IPS-15b (cell line): Measurements from ENCODE around the gene CRB2.

Experiments used
- H3K27me3 ChIP-seq: one replicate; pipeline ENCODE4 v1.6.1; 2013; ENCODE audit warnings: low read length; ENCODE audit not compliant: control insufficient read depth, insufficient read depth
- H3K36me3 ChIP-seq: one replicate; pipeline ENCODE4 v1.6.1; 2013; ENCODE audit warnings: low read length; ENCODE audit not compliant: control insufficient read depth, insufficient read depth
- H3K4me1 ChIP-seq: one replicate; pipeline ENCODE4 v1.6.1; 2013; ENCODE audit warnings: mild to moderate bottlenecking, low read length; ENCODE audit not compliant: control insufficient read depth, insufficient read depth
- H3K4me3 ChIP-seq: one replicate; pipeline ENCODE4 v1.5.1; 2013; ENCODE audit warnings: low read depth, low read length
- H3K9ac ChIP-seq: one replicate; pipeline ENCODE4 v1.6.1; 2013; ENCODE audit warnings: low read depth, mild to moderate bottlenecking, low read length
- H3K9me3 ChIP-seq: one replicate; pipeline ENCODE4 v1.6.1; 2013; ENCODE audit warnings: mild to moderate bottlenecking, low read length; ENCODE audit not compliant: control insufficient read depth, insufficient read depth

Gene CRB2

DNA sequence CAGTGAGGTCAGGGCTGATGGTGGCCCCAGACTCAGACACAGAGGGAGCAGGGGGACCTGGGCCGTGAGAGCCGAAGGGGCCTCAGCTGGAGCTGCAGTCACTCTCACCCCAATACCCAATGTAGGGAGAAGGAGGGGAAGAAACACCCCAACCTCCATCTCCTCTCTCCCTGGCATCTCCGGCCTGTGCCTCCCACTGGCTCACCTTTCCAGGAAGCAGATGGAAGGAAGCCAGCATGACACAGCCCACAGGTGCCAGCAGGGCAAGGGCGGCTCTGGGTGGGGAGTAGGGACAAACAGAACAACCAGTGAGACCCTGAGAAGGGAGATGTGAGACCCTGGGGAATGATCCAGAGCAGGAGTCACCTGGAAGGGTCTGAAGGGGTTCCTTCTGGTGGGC, 3.0 kb upstream of the CRB2 start:
- no peak overlapping the region for H3K4me3 ChIP-seq
- H3K36me3 ChIP-seq: no peaks in the 10 kb centered on the region
- H3K9me3 ChIP-seq: no peaks in the 10 kb centered on the region
- no peak overlapping the region for H3K9ac ChIP-seq
- H3K4me1 ChIP-seq: peaks cover 15% of the 10 kb centered on the region
- H3K27me3 ChIP-seq: no peaks in the 10 kb centered on the region

DNA sequence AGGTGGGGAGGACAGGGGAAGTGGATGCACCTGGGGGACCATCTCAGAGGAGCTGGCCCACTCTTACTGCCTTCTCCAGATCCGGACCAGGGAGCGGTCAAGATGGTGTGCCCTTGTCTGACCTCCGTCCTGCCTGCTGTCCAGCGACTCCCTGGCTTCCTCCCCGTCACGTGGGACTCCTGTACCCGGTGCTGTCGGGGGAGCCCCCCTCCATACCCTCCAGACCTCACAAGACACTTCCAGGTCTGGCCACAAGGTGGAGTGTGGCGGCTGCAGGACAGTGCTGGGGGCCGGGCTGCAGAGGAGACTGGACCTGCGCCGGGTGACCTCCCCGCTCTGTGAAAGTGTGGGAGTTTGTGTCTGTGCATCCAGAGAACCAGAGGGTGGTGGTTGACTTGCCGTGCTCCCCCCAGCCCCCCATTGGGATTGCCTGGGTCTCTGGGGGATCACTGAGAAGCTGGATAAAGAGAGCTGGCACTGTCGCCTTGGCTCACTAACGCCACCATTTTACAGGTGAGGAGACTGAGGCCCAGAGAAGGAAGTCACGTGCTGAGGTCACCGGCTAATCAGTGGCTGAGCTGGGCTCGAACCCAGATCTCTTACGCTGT, 1.9 kb upstream of the CRB2 start:
- Histone ChIP-seq H3K4me1 (peaks cover 24% of the 10 kb centered on the region), H3K9ac (no peak overlapping the region), H3K4me3 (peak overlapping the region; percentile 50)

DNA sequence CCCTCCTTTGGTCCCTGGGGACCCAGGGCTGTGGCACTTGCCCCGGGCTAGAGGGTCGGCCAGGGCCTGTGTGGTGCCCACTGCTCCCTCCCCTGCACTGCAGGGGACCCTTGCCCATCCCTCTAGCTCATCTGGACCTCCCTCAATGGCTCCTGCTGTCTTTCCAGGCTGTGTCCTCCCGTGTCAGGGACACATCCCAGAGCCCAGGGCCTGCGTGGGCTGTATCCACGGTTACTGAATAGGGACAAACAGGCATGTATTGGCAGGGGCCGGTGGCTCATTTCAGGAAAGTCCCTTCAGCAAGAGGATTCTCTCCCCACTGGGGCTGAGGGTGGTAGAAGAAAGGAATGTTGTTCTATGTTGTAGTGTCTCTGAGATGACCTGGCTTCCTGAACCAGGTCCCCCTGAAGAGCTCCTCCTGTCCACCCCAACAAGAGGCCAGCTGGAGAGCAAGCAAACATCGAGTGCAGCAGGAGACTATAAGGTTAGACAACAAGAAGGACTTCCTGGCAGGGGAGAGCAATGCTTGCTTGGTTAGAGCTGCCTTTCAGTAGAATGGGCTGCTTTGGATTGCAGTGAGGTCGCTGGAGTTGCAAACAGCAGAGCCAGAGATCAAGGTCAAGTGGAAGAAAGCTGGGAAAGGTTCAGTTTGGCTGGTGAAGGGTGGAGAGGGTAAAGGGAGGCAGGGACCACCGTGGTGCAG, 1.0 kb upstream of the CRB2 start:
- peak overlapping the region; percentile 62 for H3K4me3 ChIP-seq
- H3K4me1 ChIP-seq: peaks cover 30% of the 10 kb centered on the region
- H3K36me3 ChIP-seq: no peaks in the 10 kb centered on the region
- H3K9ac ChIP-seq: no peak overlapping the region
- no peaks in the 10 kb centered on the region for H3K9me3 ChIP-seq
- no peaks in the 10 kb centered on the region for H3K27me3 ChIP-seq

More for the DNA sequence above, 1.9 kb upstream of the CRB2 start:
- H3K27me3 ChIP-seq: no peaks in the 10 kb centered on the region
- no peaks in the 10 kb centered on the region for H3K36me3 ChIP-seq
- H3K9me3 ChIP-seq: no peaks in the 10 kb centered on the region

DNA sequence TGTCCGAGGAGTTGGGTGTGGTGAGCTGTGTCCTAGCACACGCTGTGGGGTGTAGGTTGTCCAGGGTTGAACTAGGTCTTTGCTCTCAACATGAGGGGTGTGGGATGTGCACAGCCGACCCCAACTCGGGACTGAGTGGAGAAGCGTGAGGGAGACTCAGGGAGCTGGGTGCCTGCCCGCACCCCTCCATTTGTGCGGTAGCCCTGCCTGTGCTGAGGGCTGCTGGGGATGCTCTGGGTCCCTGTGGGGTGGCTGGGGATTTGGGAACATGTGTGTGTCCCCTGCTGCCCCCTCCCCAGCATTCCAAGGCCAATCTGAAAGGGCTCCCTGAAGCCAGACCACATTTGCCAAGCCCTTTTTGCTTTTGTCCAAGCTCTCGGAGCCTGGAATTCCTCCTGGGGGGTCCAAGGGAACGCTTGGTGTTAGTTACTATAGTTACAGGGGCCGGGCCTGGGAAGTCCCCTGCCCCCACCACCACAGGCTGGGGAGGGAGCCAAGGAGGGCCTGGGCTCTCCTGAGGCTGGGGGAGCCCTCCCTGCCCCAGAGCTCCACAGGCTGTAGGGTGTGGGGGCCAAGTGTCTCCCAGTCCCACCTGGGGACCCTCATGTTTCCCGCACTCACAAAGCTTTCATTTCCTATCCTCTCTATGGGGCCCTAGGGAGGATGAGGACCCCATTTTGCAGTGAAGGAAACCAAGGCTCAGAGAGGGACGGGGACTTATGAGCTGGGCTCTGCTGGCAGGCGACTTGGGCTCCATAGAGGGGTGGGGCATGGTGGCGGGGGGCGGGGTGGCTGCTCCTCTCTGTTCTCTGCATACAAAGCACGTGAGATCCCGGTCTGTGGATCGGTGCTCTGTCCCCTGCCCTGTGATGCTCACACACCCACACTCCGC, 1.1 kb downstream of the CRB2 start:
- Histone ChIP-seq H3K36me3 (no peaks in the 10 kb centered on the region), H3K9ac (no peak overlapping the region), H3K9me3 (no peaks in the 10 kb centered on the region), H3K4me1 (peaks cover 46% of the 10 kb centered on the region), H3K27me3 (no peaks in the 10 kb centered on the region), H3K4me3 (peak overlapping the region; percentile 46)

DNA sequence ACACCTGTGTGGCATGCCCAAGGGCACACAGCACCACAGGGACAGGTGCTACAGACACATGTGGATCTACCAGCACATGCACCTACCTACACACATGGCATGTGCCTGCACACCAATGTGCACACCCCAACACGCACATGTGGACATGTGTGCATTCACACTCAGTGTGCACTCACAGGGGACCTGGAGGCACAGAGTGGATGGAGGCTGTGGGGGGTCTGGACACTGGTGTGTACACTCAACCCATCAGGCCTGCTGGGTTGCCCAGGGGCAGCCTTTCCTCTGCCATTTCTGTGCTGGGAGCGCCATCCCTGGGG, 1.7 kb downstream of the CRB2 start:
- Histone ChIP-seq H3K4me1 (peaks cover 48% of the 10 kb centered on the region), H3K4me3 (peak overlapping the region; percentile 43), H3K9ac (no peak overlapping the region)

DNA sequence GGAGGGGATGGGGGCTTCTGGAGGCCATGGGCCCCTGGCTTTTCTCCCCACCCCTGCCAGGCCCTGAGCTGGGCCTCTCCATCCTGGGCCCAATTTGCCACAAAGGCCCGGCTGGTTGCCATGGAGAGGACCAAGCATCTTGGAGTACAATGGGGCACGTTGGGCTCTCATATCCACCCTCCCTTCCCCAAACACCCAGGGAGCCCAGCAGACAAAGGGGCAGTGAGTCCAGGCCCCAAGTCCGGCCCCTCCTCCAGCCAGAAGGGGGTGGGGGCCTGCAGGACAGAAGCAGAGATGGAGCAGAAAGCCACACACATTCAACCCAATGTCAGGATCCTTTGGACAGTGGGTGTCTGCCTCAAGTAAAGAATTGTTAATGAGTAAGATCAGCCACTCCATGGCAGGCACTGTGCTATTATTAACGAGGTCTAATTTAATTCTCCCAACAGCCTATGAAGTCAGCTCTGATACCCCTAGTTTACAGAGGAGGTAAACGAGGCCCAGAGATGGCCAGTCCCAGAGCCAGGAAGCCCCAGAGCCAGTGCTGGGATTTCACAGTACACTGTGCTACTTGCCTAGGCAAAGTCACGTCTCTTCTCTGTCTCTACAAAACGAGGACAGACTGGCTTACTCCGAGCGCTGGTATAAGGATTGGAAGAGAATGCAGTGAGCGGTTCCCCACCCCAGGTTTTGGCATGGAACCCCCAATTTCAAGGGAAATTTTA, 2.3 kb downstream of the CRB2 start:
- no peaks in the 10 kb centered on the region for H3K27me3 ChIP-seq
- H3K9ac ChIP-seq: no peak overlapping the region
- peaks cover 48% of the 10 kb centered on the region for H3K4me1 ChIP-seq
- H3K36me3 ChIP-seq: no peaks in the 10 kb centered on the region
- H3K9me3 ChIP-seq: no peaks in the 10 kb centered on the region
- peak overlapping the region; percentile 43 for H3K4me3 ChIP-seq

More for the DNA sequence above, 1.7 kb downstream of the CRB2 start:
- H3K36me3 ChIP-seq: no peaks in the 10 kb centered on the region
- H3K9me3 ChIP-seq: no peaks in the 10 kb centered on the region
- no peaks in the 10 kb centered on the region for H3K27me3 ChIP-seq

DNA sequence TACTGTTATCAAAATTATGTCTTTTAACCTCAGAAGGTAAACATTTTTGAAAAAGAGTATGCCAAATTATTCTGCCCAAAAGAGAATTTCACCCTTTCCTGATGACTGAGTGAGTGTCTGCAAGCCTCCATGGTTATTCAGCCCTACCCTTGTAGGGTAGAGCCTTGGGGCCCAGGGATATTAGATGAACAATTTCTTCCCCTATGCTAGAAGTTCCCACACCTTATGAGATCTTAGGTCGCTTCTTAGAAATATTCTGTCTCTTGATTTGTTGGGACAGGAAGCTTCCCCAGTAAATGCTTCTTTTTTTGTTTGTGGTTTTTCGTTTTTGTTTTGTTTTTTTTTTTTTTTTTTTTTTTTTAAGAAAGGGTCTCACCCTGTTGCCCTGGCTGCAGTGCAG, 3.1 kb downstream of the CRB2 start:
- Histone ChIP-seq H3K9ac (no peak overlapping the region), H3K4me1 (peaks cover 48% of the 10 kb centered on the region)

DNA sequence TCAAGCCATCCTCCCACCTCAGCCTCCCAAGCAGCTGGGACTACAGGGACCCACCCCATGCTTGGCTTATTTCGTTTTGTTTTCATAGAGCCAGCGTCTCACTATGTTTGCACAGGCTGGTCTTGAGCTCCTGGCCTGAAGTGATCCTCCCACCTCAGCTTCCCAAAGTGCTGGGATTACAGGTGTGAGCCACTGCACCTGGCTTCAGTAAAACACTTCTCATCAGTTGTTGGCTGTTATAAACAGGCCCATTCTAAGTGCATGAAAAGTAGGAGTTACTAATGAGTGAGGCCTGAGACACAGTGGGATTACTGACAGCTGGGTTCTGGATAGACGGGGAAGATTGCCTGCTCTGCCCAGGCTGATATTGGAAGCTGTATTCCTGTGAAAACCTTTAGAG, 3.5 kb downstream of the CRB2 start:
- Histone ChIP-seq H3K9me3 (no peaks in the 10 kb centered on the region), H3K36me3 (no peaks in the 10 kb centered on the region), H3K4me3 (no peak overlapping the region), H3K27me3 (no peaks in the 10 kb centered on the region), H3K9ac (no peak overlapping the region), H3K4me1 (peaks cover 48% of the 10 kb centered on the region)

More for the DNA sequence above, 3.1 kb downstream of the CRB2 start:
- H3K4me3 ChIP-seq: no peak overlapping the region
- no peaks in the 10 kb centered on the region for H3K36me3 ChIP-seq
- H3K27me3 ChIP-seq: no peaks in the 10 kb centered on the region
- no peaks in the 10 kb centered on the region for H3K9me3 ChIP-seq

DNA sequence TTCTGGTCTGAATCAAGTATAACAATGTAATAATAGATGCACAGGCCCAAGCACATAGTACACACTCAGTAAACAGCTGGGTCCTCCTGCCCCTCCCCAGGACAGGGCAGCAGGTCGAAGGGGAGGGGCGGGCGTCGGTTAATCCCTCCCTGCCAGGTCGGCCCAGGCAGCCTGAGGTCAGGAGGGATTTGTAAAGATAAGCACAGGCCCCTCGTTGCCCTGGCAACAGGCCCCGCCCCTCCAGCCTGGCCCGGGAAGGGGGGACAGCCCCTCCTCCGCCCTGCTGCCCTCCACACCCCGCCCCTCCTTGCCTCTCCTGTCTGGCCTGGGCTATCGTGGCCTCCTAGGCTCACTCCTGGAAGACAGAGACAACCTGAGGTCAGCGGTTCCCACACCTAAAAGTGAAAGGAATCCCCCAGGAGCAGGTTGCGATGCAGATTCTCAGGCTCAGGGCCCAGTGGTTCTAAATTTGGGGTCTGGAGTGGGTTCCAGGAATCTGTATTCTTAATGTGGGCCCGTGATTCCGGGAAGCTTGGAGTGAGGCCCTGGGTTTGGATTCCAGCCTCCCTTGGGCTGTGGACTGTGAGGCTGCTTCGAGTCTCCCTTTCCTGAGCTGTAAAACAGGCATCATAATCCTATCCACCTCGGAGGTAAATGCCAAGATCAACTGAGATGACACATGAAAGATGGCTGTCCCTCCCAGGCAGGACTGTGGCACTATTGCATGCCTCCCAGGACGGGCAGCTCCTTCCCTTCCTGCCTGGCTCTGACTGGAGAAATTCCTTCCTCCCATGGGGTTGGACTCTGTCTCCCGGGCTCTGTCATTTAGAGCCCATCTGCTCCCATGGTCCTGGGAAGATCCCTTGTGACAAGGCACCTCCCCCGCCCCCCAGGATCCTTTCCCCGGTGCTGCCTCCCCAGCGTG, 4.4 kb downstream of the CRB2 start:
- peaks cover 46% of the 10 kb centered on the region for H3K4me1 ChIP-seq
- no peak overlapping the region for H3K4me3 ChIP-seq
- no peaks in the 10 kb centered on the region for H3K36me3 ChIP-seq
- H3K9ac ChIP-seq: peak overlapping the region; percentile 14
- H3K27me3 ChIP-seq: no peaks in the 10 kb centered on the region
- H3K9me3 ChIP-seq: no peaks in the 10 kb centered on the region

DNA sequence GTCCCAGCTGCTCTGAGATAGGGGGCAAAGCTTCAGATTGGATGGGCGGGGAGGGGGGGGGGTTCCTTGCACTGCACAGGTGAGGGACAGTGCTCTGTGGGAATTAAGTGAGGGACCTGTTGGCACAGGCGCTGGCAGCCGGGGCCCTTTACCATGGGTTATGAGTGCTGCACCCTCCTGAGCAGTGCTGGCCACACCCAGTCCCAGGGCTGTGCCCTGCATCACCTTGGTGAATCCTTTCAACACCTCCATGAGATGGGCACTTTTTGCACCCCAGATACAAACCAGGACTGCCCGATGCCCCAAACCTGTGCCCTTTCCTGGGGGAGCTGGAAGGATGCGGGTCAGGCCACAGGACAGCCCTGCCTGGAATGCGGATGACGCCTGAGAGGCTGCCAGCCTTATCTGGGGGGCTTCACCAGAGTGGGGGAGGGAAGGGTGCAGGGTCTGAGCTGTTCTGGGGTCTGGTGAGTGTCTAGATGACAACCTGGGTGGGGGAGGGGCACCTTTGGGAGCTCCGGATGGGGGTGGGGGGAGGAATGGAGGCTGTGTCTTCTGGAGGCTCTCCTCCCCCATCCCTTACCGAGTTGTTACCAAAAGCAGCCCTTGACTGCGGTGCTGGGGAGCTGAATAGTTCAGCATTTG, 5.2 kb downstream of the CRB2 start:
- Histone ChIP-seq H3K9me3 (no peaks in the 10 kb centered on the region), H3K4me1 (peaks cover 46% of the 10 kb centered on the region), H3K4me3 (no peak overlapping the region), H3K9ac (no peak overlapping the region), H3K27me3 (no peaks in the 10 kb centered on the region), H3K36me3 (no peaks in the 10 kb centered on the region)
